Measurements from ENCODE around the gene SLF1.

The SLF1 gene

GRCh38 chr5:94661086-94661485 lies 42.6 kb downstream of the SLF1 start:
- DNase-seq: peak in 7 of 51 donors; percentile 0 to 16 (median 2)

GRCh38 chr5:94667937-94668336 lies 49.5 kb downstream of the SLF1 start:
- no peak for DNase-seq

GRCh38 chr5:94670726-94671125 lies 52.3 kb downstream of the SLF1 start:
- no peak for DNase-seq

GRCh38 chr5:94672746-94673145 lies 54.3 kb downstream of the SLF1 start:
- no peak for DNase-seq

GRCh38 chr5:94674490-94675382 lies 56.3 kb downstream of the SLF1 start:
- no peak for DNase-seq

GRCh38 chr5:94675965-94676618 lies 57.6 kb downstream of the SLF1 start:
- DNase-seq: no peak

GRCh38 chr5:94682814-94683520 lies 64.5 kb downstream of the SLF1 start:
- no peak for DNase-seq

- no peak for DNase-seq
Measured at GRCh38 chr5:94689908-94690307, 71.4 kb downstream of the SLF1 start.

- no peak for DNase-seq
Measured at GRCh38 chr5:94690778-94691177, 72.3 kb downstream of the SLF1 start.

- DNase-seq: no peak
Measured at GRCh38 chr5:94691291-94691690, 72.8 kb downstream of the SLF1 start.

GRCh38 chr5:94691949-94692348 lies 73.5 kb downstream of the SLF1 start:
- peak in 20 of 51 donors; percentile 1 to 36 (median 6) for DNase-seq

- no peak for DNase-seq
Measured at GRCh38 chr5:94692581-94692980, 74.1 kb downstream of the SLF1 start.

- DNase-seq: peak in 1 of 51 donors; percentile 6
Measured at GRCh38 chr5:94693043-94693822, 74.8 kb downstream of the SLF1 start.

GRCh38 chr5:94693845-94694370 lies 75.4 kb downstream of the SLF1 start:
- no peak for DNase-seq

GRCh38 chr5:94694671-94695070 lies 76.2 kb downstream of the SLF1 start:
- DNase-seq: no peak

- DNase-seq: no peak
Measured at GRCh38 chr5:94698197-94698596, 79.7 kb downstream of the SLF1 start.

- no peak for DNase-seq
Measured at GRCh38 chr5:94699562-94699961, 81.1 kb downstream of the SLF1 start.

- DNase-seq: no peak
Measured at GRCh38 chr5:94700592-94700991, 82.1 kb downstream of the SLF1 start.

GRCh38 chr5:94702729-94703128 lies 84.3 kb downstream of the SLF1 start:
- no peak for DNase-seq

- DNase-seq: no peak
Measured at GRCh38 chr5:94705427-94705826, 87.0 kb downstream of the SLF1 start.

- DNase-seq: no peak
Measured at GRCh38 chr5:94707359-94707758, 88.9 kb downstream of the SLF1 start.

All from hypothalamus (tissue), 51 donors.